GM12874 (cell line): ENCODE measurements around the gene RGS2.

ENCODE experiments used
- CTCF ChIP-seq: IDR thresholded peaks from 2 replicates; pipeline ENCODE4 v1.5.1; 2011; ENCODE audit warnings: low read depth, mild to moderate bottlenecking, control low read depth, low read length, moderate library complexity; ENCODE audit not compliant: insufficient read depth

Gene RGS2

DNA sequence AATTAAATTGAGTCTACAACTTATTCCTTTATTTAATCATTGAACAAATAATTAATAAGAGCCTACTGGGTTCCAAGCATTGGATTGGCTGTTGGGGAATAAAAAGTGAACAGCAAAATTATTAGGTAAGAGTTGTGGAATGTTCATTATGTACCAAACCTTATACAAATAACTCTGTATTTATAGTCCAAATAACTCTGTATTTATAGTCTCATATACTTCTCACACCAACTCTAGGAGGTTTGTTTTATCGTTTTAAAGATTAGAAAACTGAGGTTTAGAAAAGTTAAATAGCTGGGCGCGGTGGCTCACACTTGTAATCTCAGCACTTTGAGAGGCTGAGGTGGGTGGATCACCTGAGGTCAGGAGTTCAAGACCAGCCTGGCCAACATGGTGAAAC lies 40.6 kb downstream of the RGS2 start:
- TF ChIP-seq CTCF = no peak

GRCh38 chr1:192852001-192852947 lies 43.4 kb downstream of the RGS2 start:
- TF ChIP-seq CTCF = no peak

DNA sequence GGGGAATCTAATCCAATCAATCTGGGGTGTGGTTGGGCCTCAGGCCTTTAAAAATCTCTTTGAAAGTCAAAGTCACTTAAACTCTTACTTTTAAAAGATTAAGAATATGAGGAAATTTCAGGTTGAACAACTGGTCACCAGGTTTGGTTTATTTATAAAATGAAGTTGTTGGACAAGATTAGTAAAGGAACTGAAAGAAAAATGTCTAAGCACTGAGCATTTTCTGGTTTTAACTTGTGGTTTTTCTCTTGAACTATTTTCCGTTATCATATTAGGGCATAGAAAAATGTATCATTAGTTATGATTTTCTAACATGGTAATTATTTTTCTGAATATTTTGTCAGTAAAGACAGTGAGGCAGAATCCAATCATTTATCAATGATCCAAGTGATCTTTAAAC lies 49.6 kb downstream of the RGS2 start:
- no peak for TF ChIP-seq CTCF

DNA sequence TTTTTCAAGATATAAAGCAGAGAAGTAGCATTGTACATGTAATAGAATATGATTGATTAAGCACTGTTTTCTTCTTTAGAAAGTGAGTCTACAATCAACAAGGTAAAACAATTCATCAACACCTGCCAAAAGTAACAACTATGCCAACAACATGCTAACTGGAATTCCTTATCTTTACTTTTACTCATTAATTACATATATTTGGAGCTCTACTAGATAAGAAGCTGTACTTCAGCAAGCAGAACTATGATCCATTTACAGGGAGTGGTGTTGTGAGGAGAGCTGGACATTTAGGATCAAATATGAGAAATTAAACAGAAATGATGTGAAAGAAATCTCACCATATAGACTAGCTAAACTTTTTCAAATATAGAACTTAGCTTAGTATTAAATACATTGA lies 51.0 kb downstream of the RGS2 start:
- TF ChIP-seq CTCF = no peak

DNA sequence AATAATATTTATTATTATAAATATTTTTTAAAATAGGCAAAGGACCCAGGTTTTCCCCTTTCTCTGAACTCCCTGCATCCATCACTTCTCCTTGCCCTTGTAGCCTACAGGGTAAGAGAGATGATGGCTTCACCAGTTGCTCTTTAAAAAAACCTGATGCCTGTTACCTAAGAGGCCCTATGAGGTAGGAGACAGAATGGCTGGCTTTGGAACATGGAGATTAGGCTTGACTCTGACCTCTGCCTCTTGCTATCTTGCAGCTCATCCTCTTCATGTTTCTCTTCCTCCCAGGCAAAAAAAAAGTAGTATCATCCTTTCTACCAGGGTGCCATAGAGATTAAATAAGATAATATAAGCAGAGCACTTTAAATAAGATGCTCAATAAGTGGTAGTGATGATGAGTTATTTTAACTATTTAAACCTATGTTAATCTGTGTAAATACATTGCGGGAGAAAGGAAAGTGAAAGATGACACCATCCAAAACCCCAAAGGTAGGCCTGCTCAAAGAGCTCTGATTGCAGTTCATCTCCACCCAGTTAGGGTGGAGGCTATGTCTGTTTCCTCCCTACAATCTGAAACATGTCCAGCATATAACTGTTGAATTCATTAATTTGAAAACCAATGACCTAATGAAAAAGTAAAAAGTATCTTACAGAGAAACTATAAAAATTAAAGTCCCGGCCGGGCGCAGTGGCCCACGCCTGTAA lies 51.8 kb downstream of the RGS2 start:
- TF ChIP-seq CTCF = no peak

- no peak for TF ChIP-seq CTCF
Measured at GRCh38 chr1:192861860-192862259, 53.0 kb downstream of the RGS2 start.
